Measurements from ENCODE around the gene C1QTNF1.

DNA sequence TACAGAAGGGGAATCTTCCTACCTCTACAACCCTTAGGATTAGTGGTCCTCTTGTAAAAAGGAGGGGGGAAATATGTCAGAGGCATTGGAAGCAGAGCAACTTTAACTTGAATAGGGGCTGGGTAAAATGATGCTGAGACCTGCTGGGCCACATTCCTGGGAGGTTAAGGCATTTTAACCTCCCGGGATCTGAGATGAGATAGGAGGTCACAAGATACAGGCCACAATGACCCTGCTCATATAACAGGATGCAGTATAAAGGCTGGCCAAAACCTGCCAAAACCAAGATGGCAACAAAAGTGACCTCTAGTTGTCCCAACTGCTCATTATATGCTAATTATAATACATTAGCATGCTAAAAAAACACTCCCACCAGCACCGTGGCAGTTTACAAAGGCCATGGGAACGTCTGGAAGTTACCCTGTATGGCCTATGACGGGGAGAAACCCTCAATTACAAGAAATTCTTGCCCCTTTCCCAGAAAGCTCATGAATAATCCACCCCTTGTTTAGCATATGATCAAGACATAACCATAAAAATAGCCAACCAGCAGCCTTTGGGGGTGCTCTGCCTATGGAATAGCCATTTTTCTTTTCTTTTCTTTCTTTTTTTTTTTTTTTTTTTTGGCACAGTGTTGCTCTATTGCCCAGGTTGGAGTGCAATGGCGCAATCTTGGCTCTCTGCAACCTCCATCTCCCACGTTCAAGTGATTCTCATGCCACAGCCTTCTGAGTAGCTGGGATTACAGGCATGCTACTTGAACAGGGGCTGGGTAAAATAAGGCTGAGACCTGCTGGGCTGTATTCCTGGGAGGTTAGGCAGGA, 6.2 kb upstream of the C1QTNF1 start:
- TF ChIP-seq, protein P1, sequence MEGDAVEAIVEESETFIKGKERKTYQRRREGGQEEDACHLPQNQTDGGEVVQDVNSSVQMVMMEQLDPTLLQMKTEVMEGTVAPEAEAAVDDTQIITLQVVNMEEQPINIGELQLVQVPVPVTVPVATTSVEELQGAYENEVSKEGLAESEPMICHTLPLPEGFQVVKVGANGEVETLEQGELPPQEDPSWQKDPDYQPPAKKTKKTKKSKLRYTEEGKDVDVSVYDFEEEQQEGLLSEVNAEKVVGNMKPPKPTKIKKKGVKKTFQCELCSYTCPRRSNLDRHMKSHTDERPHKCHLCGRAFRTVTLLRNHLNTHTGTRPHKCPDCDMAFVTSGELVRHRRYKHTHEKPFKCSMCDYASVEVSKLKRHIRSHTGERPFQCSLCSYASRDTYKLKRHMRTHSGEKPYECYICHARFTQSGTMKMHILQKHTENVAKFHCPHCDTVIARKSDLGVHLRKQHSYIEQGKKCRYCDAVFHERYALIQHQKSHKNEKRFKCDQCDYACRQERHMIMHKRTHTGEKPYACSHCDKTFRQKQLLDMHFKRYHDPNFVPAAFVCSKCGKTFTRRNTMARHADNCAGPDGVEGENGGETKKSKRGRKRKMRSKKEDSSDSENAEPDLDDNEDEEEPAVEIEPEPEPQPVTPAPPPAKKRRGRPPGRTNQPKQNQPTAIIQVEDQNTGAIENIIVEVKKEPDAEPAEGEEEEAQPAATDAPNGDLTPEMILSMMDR (IDR thresholded peaks at IDR 0.05 in 2 of 3, conservative IDR thresholded peaks at IDR 0.05 in 1 of 3; ENCODE audit: borderline replicate concordance in 1 of 3, insufficient read depth in 1 of 3, low read depth in 2 of 3, low read length in 2 of 3) = no peak
- no peak for TF ChIP-seq FOSL1 (IDR thresholded peaks at IDR 0.05; ENCODE audit: low read depth)
- TF ChIP-seq ELF1 (IDR thresholded peaks at IDR 0.05; ENCODE audit: borderline replicate concordance, low read depth) = no peak
- TF ChIP-seq, protein P2, sequence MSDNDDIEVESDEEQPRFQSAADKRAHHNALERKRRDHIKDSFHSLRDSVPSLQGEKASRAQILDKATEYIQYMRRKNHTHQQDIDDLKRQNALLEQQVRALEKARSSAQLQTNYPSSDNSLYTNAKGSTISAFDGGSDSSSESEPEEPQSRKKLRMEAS (IDR thresholded peaks at IDR 0.05) = no peak
- no peak for TF ChIP-seq CBX3 (IDR thresholded peaks at IDR 0.05; ENCODE audit: low read depth)
- TF ChIP-seq, protein P3, sequence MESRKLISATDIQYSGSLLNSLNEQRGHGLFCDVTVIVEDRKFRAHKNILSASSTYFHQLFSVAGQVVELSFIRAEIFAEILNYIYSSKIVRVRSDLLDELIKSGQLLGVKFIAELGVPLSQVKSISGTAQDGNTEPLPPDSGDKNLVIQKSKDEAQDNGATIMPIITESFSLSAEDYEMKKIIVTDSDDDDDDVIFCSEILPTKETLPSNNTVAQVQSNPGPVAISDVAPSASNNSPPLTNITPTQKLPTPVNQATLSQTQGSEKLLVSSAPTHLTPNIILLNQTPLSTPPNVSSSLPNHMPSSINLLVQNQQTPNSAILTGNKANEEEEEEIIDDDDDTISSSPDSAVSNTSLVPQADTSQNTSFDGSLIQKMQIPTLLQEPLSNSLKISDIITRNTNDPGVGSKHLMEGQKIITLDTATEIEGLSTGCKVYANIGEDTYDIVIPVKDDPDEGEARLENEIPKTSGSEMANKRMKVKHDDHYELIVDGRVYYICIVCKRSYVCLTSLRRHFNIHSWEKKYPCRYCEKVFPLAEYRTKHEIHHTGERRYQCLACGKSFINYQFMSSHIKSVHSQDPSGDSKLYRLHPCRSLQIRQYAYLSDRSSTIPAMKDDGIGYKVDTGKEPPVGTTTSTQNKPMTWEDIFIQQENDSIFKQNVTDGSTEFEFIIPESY (IDR thresholded peaks at IDR 0.05; ENCODE audit: extremely low read depth, insufficient replicate concordance, low read length) = no peak
- no peak for TF ChIP-seq POLR2A (IDR thresholded peaks at IDR 0.05; ENCODE audit: borderline replicate concordance, extremely low read depth, insufficient read depth, insufficient read length)
- no peak for TF ChIP-seq YY1 (IDR thresholded peaks at IDR 0.05; ENCODE audit: extremely low read depth, insufficient replicate concordance, low read depth, low read length)
- TF ChIP-seq, protein P4, sequence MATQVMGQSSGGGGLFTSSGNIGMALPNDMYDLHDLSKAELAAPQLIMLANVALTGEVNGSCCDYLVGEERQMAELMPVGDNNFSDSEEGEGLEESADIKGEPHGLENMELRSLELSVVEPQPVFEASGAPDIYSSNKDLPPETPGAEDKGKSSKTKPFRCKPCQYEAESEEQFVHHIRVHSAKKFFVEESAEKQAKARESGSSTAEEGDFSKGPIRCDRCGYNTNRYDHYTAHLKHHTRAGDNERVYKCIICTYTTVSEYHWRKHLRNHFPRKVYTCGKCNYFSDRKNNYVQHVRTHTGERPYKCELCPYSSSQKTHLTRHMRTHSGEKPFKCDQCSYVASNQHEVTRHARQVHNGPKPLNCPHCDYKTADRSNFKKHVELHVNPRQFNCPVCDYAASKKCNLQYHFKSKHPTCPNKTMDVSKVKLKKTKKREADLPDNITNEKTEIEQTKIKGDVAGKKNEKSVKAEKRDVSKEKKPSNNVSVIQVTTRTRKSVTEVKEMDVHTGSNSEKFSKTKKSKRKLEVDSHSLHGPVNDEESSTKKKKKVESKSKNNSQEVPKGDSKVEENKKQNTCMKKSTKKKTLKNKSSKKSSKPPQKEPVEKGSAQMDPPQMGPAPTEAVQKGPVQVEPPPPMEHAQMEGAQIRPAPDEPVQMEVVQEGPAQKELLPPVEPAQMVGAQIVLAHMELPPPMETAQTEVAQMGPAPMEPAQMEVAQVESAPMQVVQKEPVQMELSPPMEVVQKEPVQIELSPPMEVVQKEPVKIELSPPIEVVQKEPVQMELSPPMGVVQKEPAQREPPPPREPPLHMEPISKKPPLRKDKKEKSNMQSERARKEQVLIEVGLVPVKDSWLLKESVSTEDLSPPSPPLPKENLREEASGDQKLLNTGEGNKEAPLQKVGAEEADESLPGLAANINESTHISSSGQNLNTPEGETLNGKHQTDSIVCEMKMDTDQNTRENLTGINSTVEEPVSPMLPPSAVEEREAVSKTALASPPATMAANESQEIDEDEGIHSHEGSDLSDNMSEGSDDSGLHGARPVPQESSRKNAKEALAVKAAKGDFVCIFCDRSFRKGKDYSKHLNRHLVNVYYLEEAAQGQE (IDR thresholded peaks at IDR 0.05; ENCODE audit: low read depth) = no peak
- TF ChIP-seq CEBPB (IDR thresholded peaks at IDR 0.05; ENCODE audit: low read depth) = no peak
- no peak for TF ChIP-seq EZH2 (IDR thresholded peaks at IDR 0.05)
- no peak for TF ChIP-seq EZH2phosphoT487 (IDR thresholded peaks at IDR 0.05; ENCODE audit: borderline replicate concordance)

Data from HCT116 (cell line).